ENCODE results near the gene RAB6B. TPM values are rescaled to one million over a fixed set of nuclear protein-coding genes. Genes with fewer than 3 reads are reported as not detected.

Gene RAB6B
- total RNA-seq, 1 experiment from 2014 or later, result 0.86 TPM

- TF ChIP-seq CTCF (conservative IDR thresholded peaks at IDR 0.05; ENCODE audit: low read depth, low read length) (no peak), EZH2 (IDR thresholded peaks at IDR 0.05; ENCODE audit: borderline replicate concordance, low read depth, low read length, poor library complexity, severe bottlenecking) (no peak)
- Histone ChIP-seq H3K27me3 (replicated peaks; ENCODE audit: insufficient read depth, low read depth, low read length, poor library complexity) (no peaks in the 10 kb centered on the region), H3K4me3 (ENCODE audit: low read depth, low read length, poor library complexity, severe bottlenecking) (no peak overlapping the region), H3K4me1 (ENCODE audit: insufficient read depth, low read length, poor library complexity, severe bottlenecking) (no peaks in the 10 kb centered on the region), H3K9me3 (ENCODE audit: low read depth, low read length, poor library complexity, severe bottlenecking) (no peaks in the 10 kb centered on the region), H3K36me3 (ENCODE audit: insufficient read depth, low read length, poor library complexity, severe bottlenecking) (no peaks in the 10 kb centered on the region), H3K27ac (ENCODE audit: low read depth, low read length, poor library complexity, severe bottlenecking) (no peak overlapping the region)
- POLR2A ChIA-PET (ENCODE audit: low non-redundant PET), result no interaction called here
- BruUV-seq (replicated peaks), result no TSS peak
- CTCF ChIA-PET, result no interaction called here
- intact Hi-C loops (cut with micrococcal nuclease; ENCODE audit: unreplicated experiment), result no loop called here
- DNase-seq (ENCODE audit: low spot score), result no peak
These were observed 35.2 kb downstream of the RAB6B start for GRCh38 chr3:133860519-133860918.

- intact Hi-C loops (cut with micrococcal nuclease; ENCODE audit: unreplicated experiment), result no loop called here
- Histone ChIP-seq H3K36me3 (ENCODE audit: insufficient read depth, low read length, poor library complexity, severe bottlenecking) (no peaks in the 10 kb centered on the region), H3K4me1 (ENCODE audit: insufficient read depth, low read length, poor library complexity, severe bottlenecking) (peaks cover 4% of the 10 kb centered on the region), H3K27me3 (replicated peaks; ENCODE audit: insufficient read depth, low read depth, low read length, poor library complexity) (no peaks in the 10 kb centered on the region), H3K9me3 (ENCODE audit: low read depth, low read length, poor library complexity, severe bottlenecking) (no peaks in the 10 kb centered on the region), H3K4me3 (ENCODE audit: low read depth, low read length, poor library complexity, severe bottlenecking) (no peak overlapping the region), H3K27ac (ENCODE audit: low read depth, low read length, poor library complexity, severe bottlenecking) (no peak overlapping the region)
- POLR2A ChIA-PET (ENCODE audit: low non-redundant PET), result no interaction called here
- TF ChIP-seq EZH2 (IDR thresholded peaks at IDR 0.05; ENCODE audit: borderline replicate concordance, low read depth, low read length, poor library complexity, severe bottlenecking), result no peak
- no peak for TF ChIP-seq CTCF (conservative IDR thresholded peaks at IDR 0.05; ENCODE audit: low read depth, low read length)
- no TSS peak for BruUV-seq (replicated peaks)
- DNase-seq (ENCODE audit: low spot score), result no peak
- CTCF ChIA-PET, result no interaction called here
These were observed 36.1 kb downstream of the RAB6B start for GRCh38 chr3:133859381-133860234.

- POLR2A ChIA-PET (ENCODE audit: low non-redundant PET), result no interaction called here
- Histone ChIP-seq H3K4me3 (ENCODE audit: low read depth, low read length, poor library complexity, severe bottlenecking) (no peak overlapping the region), H3K9me3 (ENCODE audit: low read depth, low read length, poor library complexity, severe bottlenecking) (no peaks in the 10 kb centered on the region), H3K27me3 (replicated peaks; ENCODE audit: insufficient read depth, low read depth, low read length, poor library complexity) (no peaks in the 10 kb centered on the region), H3K27ac (ENCODE audit: low read depth, low read length, poor library complexity, severe bottlenecking) (no peak overlapping the region), H3K36me3 (ENCODE audit: insufficient read depth, low read length, poor library complexity, severe bottlenecking) (no peaks in the 10 kb centered on the region), H3K4me1 (ENCODE audit: insufficient read depth, low read length, poor library complexity, severe bottlenecking) (peaks cover 4% of the 10 kb centered on the region)
- intact Hi-C loops (cut with micrococcal nuclease; ENCODE audit: unreplicated experiment), result no loop called here
- CTCF ChIA-PET, result no interaction called here
- no peak for DNase-seq (ENCODE audit: low spot score)
- TF ChIP-seq EZH2 (IDR thresholded peaks at IDR 0.05; ENCODE audit: borderline replicate concordance, low read depth, low read length, poor library complexity, severe bottlenecking) (no peak), CTCF (conservative IDR thresholded peaks at IDR 0.05; ENCODE audit: low read depth, low read length) (no peak)
- BruUV-seq (replicated peaks), result no TSS peak
These were observed 37.9 kb downstream of the RAB6B start for GRCh38 chr3:133857767-133858166.
